Activated naive CD4-positive, alpha-beta T cell treated with Interleukin-2 at 50 U/mL for 16 hours (primary cell): ENCODE measurements around the gene PNN.
"Not testable (repeated sequence)": the region's sequence is repeated elsewhere in the genome, so short reads cannot be mapped to it uniquely, and the experiment has no call there.

Experiments used
- DNase-seq: peaks from one replicate; pipeline ENCODE4 v3.0.0-alpha.2; 2020

The PNN gene

DNA sequence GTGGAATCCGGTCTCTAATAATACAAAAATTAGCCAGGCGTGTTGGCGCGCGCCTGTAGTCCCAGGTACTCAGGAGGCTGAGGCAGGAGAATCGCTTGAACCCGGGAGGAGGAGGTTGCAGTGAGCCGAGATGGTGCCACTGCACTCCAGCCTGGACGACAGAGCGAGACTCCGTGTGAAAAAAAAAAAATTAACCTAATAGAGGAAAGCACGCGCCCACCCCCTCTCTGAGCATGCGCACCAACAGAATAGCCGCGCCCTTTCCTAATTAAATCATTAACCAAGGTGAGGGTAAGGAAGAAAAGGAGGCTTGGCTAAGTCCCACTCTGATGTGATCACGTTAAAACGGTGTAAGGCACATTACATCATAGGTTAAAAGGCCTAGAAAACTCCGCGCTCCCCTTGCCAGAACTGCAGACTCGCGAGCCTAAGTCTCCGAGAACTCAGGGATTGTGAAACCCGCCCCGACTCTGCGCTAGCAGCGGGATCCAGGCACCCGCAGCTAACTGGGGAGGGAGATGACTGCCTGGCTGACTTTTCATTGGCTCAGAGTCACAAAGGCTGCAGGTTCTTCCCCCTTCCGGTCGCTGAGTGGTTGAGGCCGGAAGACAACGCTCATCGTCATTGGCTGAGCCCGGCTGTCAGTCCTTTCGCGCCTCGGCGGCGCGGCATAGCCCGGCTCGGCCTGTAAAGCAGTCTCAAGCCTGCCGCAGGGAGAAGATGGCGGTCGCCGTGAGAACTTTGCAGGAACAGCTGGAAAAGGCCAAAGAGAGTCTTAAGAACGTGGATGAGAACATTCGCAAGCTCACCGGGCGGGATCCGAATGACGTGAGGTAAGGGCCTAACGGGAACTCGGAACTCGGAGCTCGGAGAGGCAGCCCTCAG lies at the start of gene PNN:
PNN (plus strand) TSS at position 695 of the 885 bp plus-strand sequence; CDS start at position 721, 26 bp downstream.
- peak; percentile 97 for DNase-seq

DNA sequence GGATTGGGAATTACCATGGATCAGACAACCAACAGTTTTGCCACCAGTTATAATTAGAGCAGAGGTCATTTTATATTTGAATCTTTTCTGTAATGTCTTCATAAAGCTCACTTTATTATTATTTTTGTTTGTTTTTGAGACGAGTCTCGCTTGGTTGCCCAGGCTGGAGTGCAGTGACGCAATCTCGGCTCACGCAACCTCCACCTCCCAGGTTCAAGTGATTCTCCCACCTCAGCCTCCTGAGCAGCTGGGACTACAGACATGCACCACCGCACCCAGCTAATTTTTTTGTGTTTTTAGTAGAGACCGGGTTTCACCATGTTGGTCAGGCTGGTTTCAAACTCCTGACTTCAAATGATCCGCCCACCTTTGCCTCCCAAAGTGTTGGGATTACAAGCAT lies 37.2 kb upstream of the PNN start:
- DNase-seq: not testable (repeated sequence)

DNA sequence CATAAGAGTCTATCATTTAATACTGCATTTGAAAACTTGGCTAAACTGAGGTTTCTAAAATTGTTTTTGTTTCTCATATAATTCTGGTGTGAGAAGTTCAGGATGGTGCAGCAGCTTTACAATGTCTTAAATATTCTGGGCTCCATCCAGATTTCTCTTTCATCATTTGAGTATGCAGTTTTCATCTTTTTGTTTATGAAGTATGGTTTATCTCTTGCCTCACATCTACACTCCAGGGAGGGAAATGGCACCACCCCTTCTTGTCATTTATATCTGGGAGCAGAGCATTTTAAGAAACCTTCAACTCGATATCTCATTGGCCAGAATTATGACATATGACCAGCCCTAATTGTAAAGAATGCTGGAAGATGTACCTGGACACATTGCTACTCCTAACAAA lies 36.6 kb upstream of the PNN start:
- DNase-seq: no peak

DNA sequence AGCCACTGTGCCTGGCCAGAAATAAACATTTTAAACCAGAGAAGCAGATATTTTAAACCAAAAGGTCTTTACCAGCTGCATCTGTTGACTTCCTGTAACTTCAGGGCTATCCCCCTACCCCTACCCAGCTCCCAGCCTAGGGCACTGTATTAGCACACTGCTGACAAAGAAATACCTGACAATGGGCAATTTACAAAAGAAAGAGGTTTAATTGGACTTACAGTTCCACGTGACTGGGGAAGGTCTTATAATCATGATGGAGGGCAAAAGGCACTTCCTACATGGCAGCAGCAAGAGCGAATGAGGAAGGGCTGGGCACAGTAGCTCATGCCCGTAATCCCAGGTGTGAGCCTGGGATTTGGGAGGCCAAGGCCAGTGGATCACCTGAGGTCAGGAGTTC lies 34.9 kb upstream of the PNN start:
- no peak for DNase-seq

DNA sequence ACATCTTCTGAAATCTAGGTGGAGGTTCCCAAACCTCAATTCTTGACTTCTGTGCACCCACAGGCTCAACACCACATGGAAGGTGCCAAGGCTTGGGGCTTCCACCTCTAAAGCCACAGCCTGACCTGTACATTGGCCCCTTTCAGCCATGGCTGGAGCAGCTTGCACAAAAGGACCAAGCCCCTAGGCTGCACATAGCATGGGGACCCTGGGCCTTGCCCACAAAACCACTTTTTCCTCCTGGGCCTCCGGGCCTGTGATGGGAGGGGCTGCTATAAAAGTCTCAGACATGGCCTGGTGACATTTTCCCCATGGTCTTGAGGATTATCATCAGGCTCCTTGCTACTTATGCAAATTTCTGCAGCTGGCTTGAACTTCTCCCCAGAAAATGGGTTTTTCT lies 33.4 kb upstream of the PNN start:
- DNase-seq: not testable (repeated sequence)

DNA sequence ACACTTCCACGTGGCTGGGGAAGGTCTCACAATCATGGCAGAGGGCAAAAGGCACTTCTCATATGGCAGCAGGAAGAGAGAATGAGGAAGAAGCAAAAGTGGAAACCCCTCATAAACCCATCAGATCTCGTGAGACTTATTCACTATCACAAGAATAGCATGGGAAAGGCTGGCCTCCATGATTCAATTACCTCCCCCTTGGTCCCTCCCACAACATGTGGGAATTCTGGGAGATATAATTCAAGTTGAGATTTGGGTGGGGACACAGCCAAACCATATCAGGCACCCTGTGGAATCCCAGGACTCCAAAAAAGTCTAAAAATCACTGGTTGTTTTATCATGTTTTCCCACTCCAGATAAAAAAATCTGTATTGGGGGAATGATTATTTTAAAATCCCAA lies 31.8 kb upstream of the PNN start:
- DNase-seq: not testable (repeated sequence)

DNA sequence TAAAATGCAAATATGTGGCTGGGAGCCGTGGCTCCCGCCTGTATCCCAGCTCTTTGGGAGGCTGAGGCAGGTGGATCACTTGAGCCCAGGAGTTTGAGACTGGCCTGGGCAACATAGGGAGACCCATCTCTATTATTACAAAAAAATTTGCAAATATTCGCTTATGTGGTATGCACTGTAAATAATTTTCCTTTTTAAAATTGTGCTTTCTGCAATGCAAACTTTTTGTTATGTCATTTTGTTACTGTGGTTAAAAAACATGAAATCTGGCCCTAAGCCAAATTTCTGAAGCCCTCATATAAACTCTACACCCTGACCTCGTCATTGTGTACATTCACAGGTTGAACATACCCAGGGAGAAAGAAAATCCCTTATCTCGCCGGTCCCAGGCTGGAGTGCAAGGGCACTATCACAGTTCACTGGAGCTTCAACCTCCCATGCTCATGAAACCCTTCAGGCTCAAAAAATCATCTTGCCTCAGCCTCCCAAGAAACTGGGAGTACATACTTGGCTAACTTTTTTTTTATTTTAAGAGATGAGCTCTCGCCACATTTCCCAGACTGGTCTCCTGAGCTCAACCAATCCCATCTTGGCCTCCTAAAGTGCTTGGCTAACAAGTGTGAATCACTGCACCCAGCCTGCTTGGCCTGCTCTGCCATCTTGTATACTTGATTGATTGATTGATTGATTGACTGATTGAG lies 29.6 kb upstream of the PNN start:
- DNase-seq: no peak

DNA sequence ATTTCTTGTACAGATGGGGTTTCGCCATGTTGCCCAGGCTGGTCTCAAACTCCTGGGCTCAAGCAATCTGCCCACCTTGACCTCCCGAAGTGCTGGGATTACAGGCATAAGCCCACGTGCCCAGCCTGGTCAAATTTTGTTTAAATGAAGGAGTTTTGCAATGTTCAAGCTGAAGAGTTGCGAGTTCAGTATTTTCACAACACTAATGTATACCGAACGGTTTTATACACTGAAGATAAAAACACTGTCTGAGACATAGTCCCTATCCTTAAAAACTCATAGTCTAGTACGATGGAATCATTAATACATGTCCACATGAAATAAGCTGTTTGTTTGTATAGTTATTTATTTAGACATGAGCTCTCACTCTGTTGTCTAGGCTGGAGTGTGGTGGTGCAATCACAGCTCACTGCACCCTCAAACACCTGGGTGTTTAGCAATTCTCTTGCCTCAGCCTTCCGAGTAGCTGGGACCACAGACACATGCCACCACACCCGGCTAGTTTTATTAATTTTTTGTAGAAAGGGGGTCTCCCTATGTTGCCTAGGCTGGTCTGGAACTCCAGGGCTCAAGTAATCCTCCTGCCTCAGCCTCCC lies 20.4 kb upstream of the PNN start:
- no peak for DNase-seq

DNA sequence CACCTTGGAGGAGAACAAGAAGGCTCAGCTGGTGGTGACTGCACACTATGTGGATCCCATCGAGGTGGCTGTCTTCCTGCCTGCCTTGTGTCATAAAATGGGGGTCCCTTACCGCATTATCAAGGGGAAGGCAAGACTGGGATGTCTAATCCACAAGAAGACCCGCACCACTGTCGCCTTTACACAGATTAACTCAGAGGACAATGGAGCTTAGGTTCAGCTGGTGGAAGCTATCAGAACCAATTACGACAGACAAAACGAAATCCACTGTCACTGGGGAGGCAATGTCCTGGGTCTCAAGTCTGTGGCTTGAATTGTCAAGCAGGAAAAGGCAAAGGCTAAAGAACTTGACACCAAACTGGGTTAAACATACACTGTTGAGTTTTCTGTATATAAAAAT lies 17.6 kb upstream of the PNN start:
- no peak for DNase-seq

DNA sequence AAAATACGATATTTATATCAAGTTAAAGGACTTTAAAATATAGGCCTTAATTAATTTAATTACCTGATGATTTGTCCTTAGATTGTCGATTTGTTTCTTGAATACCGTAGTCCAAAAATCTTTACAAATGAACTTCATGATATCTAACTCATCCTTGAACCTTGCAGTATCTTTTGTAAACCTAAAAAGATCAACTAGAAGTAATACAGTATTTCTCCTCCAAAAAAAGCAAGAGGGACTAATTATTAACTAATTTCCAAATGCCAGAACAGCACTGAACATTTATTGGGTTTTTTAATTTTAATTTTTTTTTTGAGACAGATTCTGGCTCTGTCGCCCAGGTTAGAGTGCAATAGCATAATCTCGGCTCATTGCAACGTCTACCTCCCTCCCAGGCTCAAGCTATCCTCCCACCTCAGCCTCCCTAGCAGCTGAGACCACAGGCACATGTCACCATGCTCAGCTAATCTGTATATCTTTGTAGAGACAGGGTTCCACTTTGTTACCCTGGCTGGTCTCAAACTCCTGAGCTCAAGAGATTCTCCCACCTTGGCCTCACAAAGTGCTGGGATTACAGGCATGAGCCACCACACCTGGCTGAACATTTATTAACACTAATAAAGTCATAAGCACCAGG lies 16.7 kb upstream of the PNN start:
- DNase-seq: no peak

DNA sequence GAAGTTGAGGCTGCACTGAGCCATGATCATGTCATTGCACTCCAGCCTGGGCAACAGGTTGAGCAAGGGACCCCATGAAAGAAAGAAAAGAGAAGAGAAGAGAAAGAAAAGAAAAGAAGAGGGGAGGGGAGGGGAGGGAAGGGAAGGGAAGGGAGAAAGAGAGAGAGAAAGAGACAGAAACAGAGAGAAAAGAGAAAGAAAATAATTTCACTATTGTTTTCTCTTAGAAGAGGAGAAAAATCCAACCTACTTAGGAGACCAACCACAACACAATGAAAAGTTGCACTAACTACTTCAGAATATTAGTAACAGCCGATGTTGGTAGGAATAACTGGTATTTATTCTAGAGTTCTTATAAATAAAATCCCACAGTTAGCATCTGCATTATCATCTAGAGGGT lies 14.6 kb upstream of the PNN start:
- no peak for DNase-seq

DNA sequence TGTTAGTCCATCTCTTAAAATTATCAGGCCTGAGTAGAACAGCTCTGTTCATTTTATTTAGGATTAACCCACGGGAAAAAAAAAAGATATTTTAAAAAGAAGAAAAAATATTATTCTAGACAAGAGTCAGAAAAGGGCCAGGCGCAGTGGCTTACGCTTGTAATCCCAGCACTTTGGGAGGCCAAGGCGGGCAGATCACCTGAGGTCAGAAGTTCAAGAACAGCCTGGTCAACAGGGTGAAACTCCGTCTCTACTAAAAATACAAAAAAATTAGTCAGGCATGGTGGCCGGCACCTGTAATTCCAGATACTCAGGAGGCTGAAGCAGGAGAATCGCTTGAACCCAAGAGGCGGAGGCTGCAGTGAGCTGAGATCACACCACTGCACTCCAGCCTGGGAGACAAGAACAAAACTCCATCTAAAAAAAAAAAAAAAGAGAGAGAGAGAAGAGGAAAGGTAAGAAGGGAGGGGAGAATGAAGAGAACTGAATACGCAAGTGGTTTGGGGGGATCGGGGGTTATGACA lies 7.2 kb upstream of the PNN start:
- DNase-seq: not testable (repeated sequence)

DNA sequence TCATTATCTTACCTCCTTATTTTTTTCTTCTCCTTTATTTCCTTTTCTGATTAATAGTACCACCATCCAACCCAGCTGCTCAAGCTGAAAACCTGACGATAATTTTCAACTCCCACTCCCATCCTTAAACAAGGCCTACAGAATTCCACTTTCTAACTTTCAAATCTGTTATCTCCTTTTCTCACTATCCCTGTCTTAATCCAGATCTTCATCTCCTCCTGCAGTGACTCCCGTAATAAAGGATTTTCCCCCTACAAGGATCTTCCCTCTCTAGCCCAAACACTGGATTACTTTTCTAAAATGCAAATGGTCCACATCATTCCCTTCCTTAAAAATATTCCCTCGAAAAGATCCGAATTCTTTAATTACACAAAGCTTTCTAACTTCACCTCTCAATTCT lies 6.5 kb upstream of the PNN start:
- DNase-seq: no peak

DNA sequence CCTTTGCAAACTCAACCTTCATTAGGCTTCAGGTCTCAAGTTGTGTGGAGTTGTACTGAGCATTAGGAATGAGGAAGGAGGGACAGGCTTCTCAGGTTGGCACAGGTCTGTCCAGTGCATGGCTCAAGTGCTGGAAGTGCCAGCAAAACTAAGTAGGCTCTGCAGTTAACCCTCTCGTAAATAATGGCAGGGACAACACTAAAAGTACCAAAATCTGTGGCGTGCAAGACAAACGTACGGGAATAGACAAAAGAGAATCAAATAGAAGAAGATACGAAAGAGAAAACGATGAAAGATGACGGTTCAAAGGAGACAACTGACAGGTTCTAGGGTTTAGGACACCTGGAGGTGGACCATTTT lies 5.5 kb upstream of the PNN start:
- DNase-seq: no peak

DNA sequence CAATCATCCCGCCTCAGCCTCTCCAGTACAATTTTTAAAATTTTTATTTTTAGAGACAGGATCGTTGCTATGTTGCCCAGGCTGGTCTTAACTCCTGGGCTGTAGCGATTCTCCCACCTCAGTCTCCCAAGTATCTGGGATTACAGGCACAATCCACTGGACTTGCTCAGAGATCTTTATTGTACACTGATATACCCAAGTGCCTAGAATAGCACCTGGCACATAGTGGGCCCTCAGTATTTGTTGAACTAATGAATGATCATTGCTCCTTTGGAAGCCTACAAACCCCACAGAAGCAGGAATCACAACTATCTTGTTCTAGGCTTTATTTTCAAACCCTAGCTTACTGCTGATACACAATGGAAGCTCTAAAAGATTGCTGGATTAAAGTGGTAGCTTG lies 1.9 kb upstream of the PNN start:
- no peak for DNase-seq

DNA sequence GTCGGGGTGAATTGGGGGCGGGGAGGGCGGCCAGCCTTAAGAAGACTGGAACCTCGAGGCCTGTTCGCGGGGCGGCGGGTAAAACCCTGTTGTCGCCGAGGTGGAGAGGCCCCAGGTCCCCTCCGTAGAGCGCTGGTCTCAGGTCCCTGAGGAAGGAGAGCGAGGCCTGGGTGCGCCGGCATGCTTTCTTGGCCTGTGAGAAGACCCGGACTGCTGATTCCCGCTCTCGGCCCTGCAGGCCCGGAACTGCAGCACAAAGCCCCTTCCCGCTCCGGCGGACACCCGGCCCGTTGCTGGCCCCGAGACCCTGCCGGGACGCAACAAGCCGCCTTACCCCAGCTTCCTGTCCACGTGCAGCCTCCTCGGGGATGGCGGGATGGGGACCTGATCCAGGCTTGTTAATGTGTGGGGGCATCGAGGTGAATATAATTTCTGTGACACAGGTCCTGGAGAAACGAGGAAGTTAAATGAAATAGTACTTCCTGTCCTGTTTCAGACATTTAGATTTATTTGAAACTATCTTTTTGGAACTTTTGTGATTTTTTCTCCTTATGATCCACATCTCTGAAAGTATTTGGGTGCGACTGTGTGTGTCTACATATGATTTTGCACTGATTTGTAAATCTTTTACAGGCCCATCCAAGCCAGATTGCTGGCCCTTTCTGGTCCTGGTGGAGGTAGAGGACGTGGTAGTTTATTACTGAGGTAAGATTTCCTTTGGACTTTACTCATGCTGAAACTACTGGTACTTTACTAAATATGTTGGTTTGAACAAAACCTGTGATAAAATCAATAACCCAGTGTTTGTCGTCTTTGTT lies 600 bp downstream of the PNN start:
- no peak for DNase-seq

DNA sequence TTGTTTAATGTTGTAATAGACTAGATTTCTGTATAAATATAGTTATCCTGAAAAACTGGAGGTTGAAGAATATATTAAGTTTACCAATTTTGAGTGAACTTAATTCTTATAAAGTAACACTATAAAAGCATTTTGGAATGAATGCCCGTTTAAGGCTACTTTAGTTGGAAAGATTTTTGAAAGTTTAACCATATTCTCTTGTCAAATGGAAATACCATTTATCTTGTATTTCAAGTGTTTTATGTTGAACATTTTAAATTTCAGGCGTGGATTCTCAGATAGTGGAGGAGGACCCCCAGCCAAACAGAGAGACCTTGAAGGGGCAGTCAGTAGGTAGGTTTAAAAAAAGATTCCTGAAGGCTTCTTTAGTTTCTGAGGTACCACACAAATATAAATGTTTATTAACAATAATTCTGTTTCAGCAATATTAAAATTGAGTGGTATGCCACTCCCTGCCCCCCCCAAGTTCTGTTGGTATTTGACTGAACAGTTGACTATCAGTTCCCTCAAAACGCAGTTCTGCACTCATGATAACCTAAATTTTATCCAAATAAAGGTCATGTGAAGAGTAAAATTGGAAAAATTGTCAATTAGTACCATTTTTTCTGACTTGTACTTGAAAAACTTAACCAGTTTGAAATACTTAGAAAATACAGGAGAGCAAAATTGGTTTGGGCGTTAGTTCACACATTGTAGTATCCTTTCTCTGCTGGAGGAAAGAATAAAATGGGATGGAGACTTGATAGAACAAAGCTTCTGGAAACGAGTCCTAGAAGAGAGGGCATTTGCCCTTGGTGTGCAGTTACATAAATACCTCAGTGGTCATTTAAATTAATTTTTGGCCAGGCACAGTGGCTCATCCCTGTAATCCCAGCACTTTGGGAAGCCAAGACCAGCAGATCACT lies 1.5 kb downstream of the PNN start:
- no peak for DNase-seq

DNA sequence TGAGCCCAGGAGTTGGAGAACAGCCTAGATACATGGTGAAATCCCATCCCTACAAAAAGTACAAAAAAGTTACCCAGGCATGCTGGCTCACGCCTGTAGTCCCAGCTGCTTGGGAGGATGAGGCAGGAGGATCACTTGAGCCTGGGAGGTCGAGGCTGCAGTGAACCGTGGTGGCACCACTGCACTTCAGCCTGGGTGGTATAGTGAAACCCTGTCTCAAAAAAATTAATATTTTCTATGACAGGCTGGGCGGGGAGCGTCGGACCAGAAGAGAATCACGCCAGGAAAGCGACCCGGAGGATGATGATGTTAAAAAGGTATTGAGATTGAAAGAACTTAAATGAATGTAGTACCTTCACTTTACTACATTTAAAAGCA lies 2.1 kb downstream of the PNN start:
- DNase-seq: no peak

DNA sequence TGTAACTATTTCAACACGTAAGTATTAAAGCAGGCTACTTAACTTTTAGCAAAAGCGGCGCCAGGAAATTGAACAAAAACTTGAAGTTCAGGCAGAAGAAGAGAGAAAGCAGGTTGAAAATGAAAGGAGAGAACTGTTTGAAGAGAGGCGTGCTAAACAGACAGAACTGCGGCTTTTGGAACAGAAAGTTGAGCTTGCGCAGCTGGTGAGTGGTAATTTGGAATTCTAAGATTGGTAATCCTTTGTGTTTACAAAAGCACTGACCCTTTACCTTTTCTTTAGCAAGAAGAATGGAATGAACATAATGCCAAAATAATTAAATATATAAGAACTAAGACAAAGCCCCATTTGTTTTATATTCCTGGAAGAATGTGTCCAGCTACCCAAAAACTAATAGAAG lies 4.0 kb downstream of the PNN start:
- no peak for DNase-seq

DNA sequence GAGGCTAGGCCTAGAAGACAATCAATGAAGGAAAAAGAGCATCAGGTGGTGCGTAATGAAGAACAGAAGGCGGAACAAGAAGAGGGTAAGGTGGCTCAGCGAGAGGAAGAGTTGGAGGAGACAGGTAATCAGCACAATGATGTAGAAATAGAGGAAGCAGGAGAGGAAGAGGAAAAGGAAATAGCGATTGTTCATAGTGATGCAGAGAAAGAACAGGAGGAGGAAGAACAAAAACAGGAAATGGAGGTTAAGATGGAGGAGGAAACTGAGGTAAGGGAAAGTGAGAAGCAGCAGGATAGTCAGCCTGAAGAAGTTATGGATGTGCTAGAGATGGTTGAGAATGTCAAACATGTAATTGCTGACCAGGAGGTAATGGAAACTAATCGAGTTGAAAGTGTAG lies 5.5 kb downstream of the PNN start:
- DNase-seq: no peak

DNA sequence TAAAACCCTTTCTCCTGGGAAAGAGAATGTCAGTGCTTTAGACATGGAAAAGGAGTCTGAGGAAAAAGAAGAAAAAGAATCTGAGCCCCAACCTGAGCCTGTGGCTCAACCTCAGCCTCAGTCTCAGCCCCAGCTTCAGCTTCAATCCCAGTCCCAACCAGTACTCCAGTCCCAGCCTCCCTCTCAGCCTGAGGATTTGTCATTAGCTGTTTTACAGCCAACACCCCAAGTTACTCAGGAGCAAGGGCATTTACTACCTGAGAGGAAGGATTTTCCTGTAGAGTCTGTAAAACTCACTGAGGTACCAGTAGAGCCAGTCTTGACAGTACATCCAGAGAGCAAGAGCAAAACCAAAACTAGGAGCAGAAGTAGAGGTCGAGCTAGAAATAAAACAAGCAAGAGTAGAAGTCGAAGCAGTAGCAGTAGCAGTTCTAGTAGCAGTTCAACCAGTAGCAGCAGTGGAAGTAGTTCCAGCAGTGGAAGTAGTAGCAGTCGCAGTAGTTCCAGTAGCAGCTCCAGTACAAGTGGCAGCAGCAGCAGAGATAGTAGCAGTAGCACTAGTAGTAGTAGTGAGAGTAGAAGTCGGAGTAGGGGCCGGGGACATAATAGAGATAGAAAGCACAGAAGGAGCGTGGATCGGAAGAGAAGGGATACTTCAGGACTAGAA lies 6.1 kb downstream of the PNN start:
- no peak for DNase-seq
